ENCODE results near the gene SOBP.

The SOBP gene

DNA sequence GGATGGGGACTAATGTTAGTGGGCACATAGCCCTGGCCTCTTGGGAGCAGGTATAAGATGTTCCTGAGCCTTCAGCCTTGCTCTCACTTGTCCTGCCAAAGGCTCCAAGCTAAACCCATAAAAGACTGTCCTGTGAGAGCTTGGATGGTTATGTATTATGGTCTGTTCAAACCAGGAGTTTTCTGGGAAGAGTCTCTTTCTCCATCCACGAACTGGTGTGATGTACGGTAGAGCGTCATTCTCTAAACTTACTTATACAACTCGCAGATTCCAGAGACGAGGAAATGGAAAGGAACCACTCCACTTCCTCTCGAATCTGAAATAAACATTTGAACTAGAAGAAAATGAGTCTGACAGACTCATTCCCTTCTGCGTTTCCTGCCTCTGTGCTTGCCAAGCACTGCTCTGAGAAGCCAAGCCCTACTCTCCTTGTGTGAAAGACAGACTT, 5.3 kb downstream of the SOBP start (continued):
- TF ChIP-seq, protein P1, sequence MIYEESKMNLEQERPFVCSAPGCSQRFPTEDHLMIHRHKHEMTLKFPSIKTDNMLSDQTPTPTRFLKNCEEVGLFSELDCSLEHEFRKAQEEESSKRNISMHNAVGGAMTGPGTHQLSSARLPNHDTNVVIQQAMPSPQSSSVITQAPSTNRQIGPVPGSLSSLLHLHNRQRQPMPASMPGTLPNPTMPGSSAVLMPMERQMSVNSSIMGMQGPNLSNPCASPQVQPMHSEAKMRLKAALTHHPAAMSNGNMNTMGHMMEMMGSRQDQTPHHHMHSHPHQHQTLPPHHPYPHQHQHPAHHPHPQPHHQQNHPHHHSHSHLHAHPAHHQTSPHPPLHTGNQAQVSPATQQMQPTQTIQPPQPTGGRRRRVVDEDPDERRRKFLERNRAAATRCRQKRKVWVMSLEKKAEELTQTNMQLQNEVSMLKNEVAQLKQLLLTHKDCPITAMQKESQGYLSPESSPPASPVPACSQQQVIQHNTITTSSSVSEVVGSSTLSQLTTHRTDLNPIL (CRISPR knock-in tag; IDR thresholded peaks at IDR 0.05; ENCODE audit: low read depth), result no peak

- ATAC-seq, result no peak
Measured at GRCh38 chr6:107495971-107496370, 6.1 kb downstream of the SOBP start.

GRCh38 chr6:107496892-107497684, 7.2 kb downstream of the SOBP start:
- no peak for ATAC-seq
- TF ChIP-seq ZNF565 (CRISPR knock-in tag; conservative IDR thresholded peaks at IDR 0.05; ENCODE audit: low read depth) (no peak), TCF4 (CRISPR knock-in tag; IDR thresholded peaks at IDR 0.05; ENCODE audit: borderline replicate concordance) (no peak), ZFP30 (CRISPR knock-in tag; IDR thresholded peaks at IDR 0.05) (no peak), RARB (CRISPR knock-in tag; IDR thresholded peaks at IDR 0.05) (no peak), ZNF70 (CRISPR knock-in tag; IDR thresholded peaks at IDR 0.05) (no peak), CSDC2 (CRISPR knock-in tag; IDR thresholded peaks at IDR 0.05) (no peak), BACH2 (CRISPR knock-in tag; IDR thresholded peaks at IDR 0.05; ENCODE audit: borderline replicate concordance) (no peak), TOX (CRISPR knock-in tag; IDR thresholded peaks at IDR 0.05; ENCODE audit: borderline replicate concordance) (no peak), GLIS3 (CRISPR knock-in tag; IDR thresholded peaks at IDR 0.05) (no peak), ZFP3 (CRISPR knock-in tag; IDR thresholded peaks at IDR 0.05) (no peak)
- TF ChIP-seq, protein P2, sequence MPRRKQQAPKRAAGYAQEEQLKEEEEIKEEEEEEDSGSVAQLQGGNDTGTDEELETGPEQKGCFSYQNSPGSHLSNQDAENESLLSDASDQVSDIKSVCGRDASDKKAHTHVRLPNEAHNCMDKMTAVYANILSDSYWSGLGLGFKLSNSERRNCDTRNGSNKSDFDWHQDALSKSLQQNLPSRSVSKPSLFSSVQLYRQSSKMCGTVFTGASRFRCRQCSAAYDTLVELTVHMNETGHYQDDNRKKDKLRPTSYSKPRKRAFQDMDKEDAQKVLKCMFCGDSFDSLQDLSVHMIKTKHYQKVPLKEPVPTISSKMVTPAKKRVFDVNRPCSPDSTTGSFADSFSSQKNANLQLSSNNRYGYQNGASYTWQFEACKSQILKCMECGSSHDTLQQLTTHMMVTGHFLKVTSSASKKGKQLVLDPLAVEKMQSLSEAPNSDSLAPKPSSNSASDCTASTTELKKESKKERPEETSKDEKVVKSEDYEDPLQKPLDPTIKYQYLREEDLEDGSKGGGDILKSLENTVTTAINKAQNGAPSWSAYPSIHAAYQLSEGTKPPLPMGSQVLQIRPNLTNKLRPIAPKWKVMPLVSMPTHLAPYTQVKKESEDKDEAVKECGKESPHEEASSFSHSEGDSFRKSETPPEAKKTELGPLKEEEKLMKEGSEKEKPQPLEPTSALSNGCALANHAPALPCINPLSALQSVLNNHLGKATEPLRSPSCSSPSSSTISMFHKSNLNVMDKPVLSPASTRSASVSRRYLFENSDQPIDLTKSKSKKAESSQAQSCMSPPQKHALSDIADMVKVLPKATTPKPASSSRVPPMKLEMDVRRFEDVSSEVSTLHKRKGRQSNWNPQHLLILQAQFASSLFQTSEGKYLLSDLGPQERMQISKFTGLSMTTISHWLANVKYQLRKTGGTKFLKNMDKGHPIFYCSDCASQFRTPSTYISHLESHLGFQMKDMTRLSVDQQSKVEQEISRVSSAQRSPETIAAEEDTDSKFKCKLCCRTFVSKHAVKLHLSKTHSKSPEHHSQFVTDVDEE (CRISPR knock-in tag; IDR thresholded peaks at IDR 0.05), result no peak
- TF ChIP-seq, protein P1 (CRISPR knock-in tag; IDR thresholded peaks at IDR 0.05; ENCODE audit: low read depth), result no peak
- TF ChIP-seq, protein P3, sequence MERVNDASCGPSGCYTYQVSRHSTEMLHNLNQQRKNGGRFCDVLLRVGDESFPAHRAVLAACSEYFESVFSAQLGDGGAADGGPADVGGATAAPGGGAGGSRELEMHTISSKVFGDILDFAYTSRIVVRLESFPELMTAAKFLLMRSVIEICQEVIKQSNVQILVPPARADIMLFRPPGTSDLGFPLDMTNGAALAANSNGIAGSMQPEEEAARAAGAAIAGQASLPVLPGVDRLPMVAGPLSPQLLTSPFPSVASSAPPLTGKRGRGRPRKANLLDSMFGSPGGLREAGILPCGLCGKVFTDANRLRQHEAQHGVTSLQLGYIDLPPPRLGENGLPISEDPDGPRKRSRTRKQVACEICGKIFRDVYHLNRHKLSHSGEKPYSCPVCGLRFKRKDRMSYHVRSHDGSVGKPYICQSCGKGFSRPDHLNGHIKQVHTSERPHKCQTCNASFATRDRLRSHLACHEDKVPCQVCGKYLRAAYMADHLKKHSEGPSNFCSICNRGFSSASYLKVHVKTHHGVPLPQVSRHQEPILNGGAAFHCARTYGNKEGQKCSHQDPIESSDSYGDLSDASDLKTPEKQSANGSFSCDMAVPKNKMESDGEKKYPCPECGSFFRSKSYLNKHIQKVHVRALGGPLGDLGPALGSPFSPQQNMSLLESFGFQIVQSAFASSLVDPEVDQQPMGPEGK (CRISPR knock-in tag; IDR thresholded peaks at IDR 0.05; ENCODE audit: borderline replicate concordance), result no peak

More at GRCh38 chr6:107495971-107496370, 6.1 kb downstream of the SOBP start:
- no peak for TF ChIP-seq TCF4 (CRISPR knock-in tag; IDR thresholded peaks at IDR 0.05; ENCODE audit: borderline replicate concordance)
- no peak for TF ChIP-seq ZFP3 (CRISPR knock-in tag; IDR thresholded peaks at IDR 0.05)
- no peak for TF ChIP-seq SNAI2 (CRISPR knock-in tag; IDR thresholded peaks at IDR 0.05)
- no peak for TF ChIP-seq ARNTL (CRISPR knock-in tag; IDR thresholded peaks at IDR 0.05; ENCODE audit: borderline replicate concordance, low read depth)
- no peak for TF ChIP-seq ZNF8 (CRISPR knock-in tag; IDR thresholded peaks at IDR 0.05)
- TF ChIP-seq CSDC2 (CRISPR knock-in tag; IDR thresholded peaks at IDR 0.05), result no peak
- TF ChIP-seq ISL1 (CRISPR knock-in tag; IDR thresholded peaks at IDR 0.05), result no peak
- no peak for TF ChIP-seq ZNF70 (CRISPR knock-in tag; IDR thresholded peaks at IDR 0.05)
- no peak for TF ChIP-seq POU6F1 (CRISPR knock-in tag; IDR thresholded peaks at IDR 0.05; ENCODE audit: borderline replicate concordance, low read depth)
- no peak for TF ChIP-seq RARB (CRISPR knock-in tag; IDR thresholded peaks at IDR 0.05)
- TF ChIP-seq, protein P2 (CRISPR knock-in tag; IDR thresholded peaks at IDR 0.05), result no peak
- TF ChIP-seq ESRRG (CRISPR knock-in tag; IDR thresholded peaks at IDR 0.05), result no peak
- no peak for TF ChIP-seq ZNF565 (CRISPR knock-in tag; conservative IDR thresholded peaks at IDR 0.05; ENCODE audit: low read depth)
- TF ChIP-seq ZFP30 (CRISPR knock-in tag; IDR thresholded peaks at IDR 0.05), result no peak
- TF ChIP-seq, protein P3 (CRISPR knock-in tag; IDR thresholded peaks at IDR 0.05; ENCODE audit: borderline replicate concordance), result no peak

Measured in SK-N-SH treated with all-trans-retinoic acid at 6 μM for 48 hours (cell line).